ENCODE data around the gene RGMB. TPM values are rescaled to one million over a fixed set of nuclear protein-coding genes. Genes with fewer than 3 reads are reported as not detected.

The RGMB gene
- total RNA-seq, 1 donor from 2014 or later, result 116 TPM

DNA sequence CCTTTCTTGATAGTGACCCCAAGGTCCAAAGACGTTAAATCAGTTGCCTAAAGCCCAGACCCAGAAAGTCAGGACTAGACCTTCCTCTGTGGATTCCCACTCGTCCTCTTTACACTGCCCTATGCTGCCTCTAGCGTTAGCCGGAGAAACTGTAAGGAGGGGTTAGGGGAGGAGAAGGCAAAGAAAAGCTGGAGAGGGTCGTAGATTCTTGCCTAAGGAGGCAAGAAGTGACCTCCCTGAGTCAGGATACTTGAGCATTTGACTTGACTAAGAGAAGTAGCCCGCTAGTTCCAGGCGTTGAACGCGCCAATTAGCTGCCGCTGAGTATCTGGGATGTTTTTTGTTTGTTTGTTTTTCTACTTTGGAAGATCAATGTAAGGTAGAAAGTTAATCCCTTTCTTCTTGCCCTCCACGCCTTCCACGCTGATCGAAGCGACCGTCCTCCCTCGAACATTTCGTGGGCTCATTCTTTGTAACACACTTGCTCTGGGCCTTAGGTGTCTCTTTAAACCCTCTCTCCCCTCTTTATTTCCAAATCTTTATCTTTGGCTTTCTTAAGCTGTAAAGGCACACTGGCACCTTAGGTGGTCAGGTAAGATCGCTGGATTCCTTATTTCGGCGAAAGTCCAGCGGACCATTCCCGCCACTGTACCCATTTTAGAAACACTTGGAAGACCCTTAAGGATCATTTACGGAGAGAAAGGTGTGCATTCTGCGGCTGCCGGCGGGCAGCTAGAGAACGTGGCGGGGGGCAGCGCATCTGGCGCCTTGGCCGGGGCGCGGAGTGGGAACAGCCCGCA lies 5.1 kb upstream of the RGMB start:
- peak overlapping the region; percentile 99 for H3K4me3 Mint-ChIP-seq (ENCODE audit: unreplicated experiment)
- peak; percentile 86 for DNase-seq (ENCODE audit: extremely low spot score, unreplicated experiment)
- peaks cover 3% of the 10 kb centered on the region for H3K36me3 Mint-ChIP-seq (ENCODE audit: unreplicated experiment)
- H3K27me3 Mint-ChIP-seq (ENCODE audit: unreplicated experiment), result no peaks in the 10 kb centered on the region
- H3K4me1 Mint-ChIP-seq (ENCODE audit: unreplicated experiment), result peaks cover 48% of the 10 kb centered on the region
- TF ChIP-seq CTCF (IDR thresholded peaks at IDR 0.05), result peak; percentile 92
- H3K27ac Mint-ChIP-seq (ENCODE audit: unreplicated experiment), result peak overlapping the region; percentile 73
- H3K9me3 Mint-ChIP-seq (ENCODE audit: unreplicated experiment), result no peaks in the 10 kb centered on the region

- Mint-ChIP-seq H3K27ac (ENCODE audit: unreplicated experiment) (peak overlapping the region; percentile 97), H3K9me3 (ENCODE audit: unreplicated experiment) (no peaks in the 10 kb centered on the region), H3K4me1 (ENCODE audit: unreplicated experiment) (peaks cover 42% of the 10 kb centered on the region), H3K4me3 (ENCODE audit: unreplicated experiment) (peak overlapping the region; percentile 99), H3K27me3 (ENCODE audit: unreplicated experiment) (no peaks in the 10 kb centered on the region), H3K36me3 (ENCODE audit: unreplicated experiment) (peaks cover 3% of the 10 kb centered on the region)
- no peak for DNase-seq (ENCODE audit: extremely low spot score, unreplicated experiment)
- TF ChIP-seq CTCF (IDR thresholded peaks at IDR 0.05), result peak; percentile 82
Observed at GRCh38 chr5:98768960-98769209, 4.6 kb upstream of the RGMB start.

DNA sequence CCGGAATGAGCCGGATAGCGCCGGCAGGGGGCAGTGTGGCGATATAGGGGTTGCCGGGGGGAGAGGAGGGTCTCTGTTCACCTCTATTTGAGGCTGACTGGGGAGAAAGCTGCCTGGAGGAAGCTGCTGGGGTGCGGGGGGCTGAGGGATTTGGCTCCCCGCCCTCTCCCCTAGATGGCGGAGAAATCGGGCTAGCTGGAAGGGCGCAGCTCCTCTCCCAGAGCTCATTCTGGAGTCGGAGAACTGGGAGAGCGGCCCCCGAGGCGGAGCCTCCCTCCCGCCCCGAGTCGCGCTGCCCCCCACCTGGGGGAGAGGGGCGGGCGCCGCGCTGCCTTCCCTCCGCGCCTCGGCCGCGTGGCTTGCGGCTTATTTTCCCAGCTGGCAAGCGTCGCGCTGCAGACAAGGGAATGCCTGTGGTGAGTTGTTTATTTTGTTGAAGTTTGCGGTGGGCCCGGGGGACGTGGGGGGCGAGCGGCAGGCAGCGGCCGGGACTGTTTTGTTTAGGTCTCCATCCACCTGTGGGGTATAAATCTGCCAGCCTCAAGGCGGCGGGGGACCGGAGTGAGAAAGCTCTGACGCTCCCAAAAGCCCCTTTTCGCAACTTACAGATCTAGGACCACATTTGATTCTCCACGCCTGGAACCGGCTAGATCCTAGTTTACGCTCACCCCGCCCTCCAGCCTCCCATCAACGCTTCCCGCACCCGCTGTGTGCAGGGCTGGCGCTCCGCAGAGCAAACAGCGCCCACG lies 4.1 kb upstream of the RGMB start:
- peak overlapping the region; percentile 97 for H3K27ac Mint-ChIP-seq (ENCODE audit: unreplicated experiment)
- no peaks in the 10 kb centered on the region for H3K9me3 Mint-ChIP-seq (ENCODE audit: unreplicated experiment)
- H3K4me1 Mint-ChIP-seq (ENCODE audit: unreplicated experiment), result peaks cover 38% of the 10 kb centered on the region
- no peaks in the 10 kb centered on the region for H3K27me3 Mint-ChIP-seq (ENCODE audit: unreplicated experiment)
- peak; percentile 52 for TF ChIP-seq CTCF (IDR thresholded peaks at IDR 0.05)
- peak; percentile 89 for DNase-seq (ENCODE audit: extremely low spot score, unreplicated experiment)
- peaks cover 4% of the 10 kb centered on the region for H3K36me3 Mint-ChIP-seq (ENCODE audit: unreplicated experiment)
- H3K4me3 Mint-ChIP-seq (ENCODE audit: unreplicated experiment), result peak overlapping the region; percentile 99

DNA sequence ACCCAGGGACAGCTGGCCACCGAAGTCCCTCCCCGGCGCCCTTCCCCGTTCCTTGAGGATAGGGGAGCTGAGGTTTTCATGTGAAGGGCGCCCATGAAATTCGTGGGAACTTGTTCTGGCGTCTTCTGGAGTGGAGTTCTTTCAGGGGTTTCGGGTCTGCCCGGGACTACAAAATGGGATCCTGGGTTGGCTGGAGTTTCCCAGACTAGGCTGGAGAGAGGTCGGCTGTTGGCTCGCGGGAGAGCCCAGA lies 3.6 kb upstream of the RGMB start:
- H3K4me1 Mint-ChIP-seq (ENCODE audit: unreplicated experiment), result peaks cover 34% of the 10 kb centered on the region
- peak overlapping the region; percentile 99 for H3K4me3 Mint-ChIP-seq (ENCODE audit: unreplicated experiment)
- no peak for TF ChIP-seq CTCF (IDR thresholded peaks at IDR 0.05)
- no peaks in the 10 kb centered on the region for H3K9me3 Mint-ChIP-seq (ENCODE audit: unreplicated experiment)
- no peaks in the 10 kb centered on the region for H3K27me3 Mint-ChIP-seq (ENCODE audit: unreplicated experiment)
- H3K36me3 Mint-ChIP-seq (ENCODE audit: unreplicated experiment), result peaks cover 9% of the 10 kb centered on the region
- H3K27ac Mint-ChIP-seq (ENCODE audit: unreplicated experiment), result peak overlapping the region; percentile 97
- no peak for DNase-seq (ENCODE audit: extremely low spot score, unreplicated experiment)

DNA sequence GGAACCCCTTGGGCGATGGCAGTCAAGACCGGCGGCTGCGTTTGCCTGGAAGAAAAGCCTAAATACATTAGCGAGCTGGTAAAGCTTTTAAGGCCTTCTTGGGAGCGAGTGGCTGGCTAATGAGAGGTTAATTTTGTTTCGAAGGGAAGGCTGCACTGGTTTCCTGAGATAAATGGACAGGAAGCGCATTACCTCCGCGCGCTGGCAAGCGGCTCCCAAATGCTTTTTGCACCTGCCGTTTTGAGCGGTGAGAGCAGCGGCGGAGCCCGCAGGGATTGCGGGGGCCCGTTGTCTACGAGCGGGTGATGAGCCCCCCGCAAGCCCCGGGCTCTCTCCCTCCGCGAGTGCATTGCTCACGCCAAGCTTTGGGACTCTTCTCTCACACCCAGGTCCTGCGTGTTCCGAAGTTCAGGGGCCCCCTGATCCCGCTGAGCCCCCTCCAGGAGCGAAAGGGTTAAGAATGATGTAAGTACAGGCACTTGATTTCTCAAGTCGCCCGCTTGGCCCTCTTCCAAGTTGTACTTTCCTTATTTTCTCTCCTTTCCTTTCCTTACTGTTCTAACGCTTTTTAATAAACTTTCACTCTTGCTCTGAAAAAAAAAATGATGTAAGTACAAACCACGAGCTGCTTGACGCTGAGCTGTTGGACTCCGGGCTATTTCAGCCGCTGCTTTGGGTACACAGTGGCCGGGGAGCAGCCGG lies 3.1 kb upstream of the RGMB start:
- peak overlapping the region; percentile 97 for H3K27ac Mint-ChIP-seq (ENCODE audit: unreplicated experiment)
- DNase-seq (ENCODE audit: extremely low spot score, unreplicated experiment), result no peak
- peaks cover 13% of the 10 kb centered on the region for H3K36me3 Mint-ChIP-seq (ENCODE audit: unreplicated experiment)
- no peak for TF ChIP-seq CTCF (IDR thresholded peaks at IDR 0.05)
- H3K4me3 Mint-ChIP-seq (ENCODE audit: unreplicated experiment), result peak overlapping the region; percentile 99
- H3K27me3 Mint-ChIP-seq (ENCODE audit: unreplicated experiment), result no peaks in the 10 kb centered on the region
- no peaks in the 10 kb centered on the region for H3K9me3 Mint-ChIP-seq (ENCODE audit: unreplicated experiment)
- H3K4me1 Mint-ChIP-seq (ENCODE audit: unreplicated experiment), result peaks cover 35% of the 10 kb centered on the region
